Endothelial cell of umbilical vein (primary cell): ENCODE data around the gene HSDL2. TPM values are rescaled to one million over a fixed set of nuclear protein-coding genes. Genes with fewer than 3 reads are reported as not detected.

Source experiments
- BruUV-seq: library from RNA; stranded (reverse); fragments of 400-500 nt; replicated peaks from 2 replicates; lab custom pipeline; 2021; lab: Mats Ljungman, UMichigan
- CTCF ChIA-PET: fragments of 300-600, 350-600 bp; sonication (Branson Sonifier 250); formaldehyde crosslinking; loops from one replicate; lab custom pipeline; 2021; ENCODE audit warnings: antibody characterized with exemption, inconsistent platforms; lab: Charles Lee
- POLR2A ChIA-PET: fragments of 300-600, 350-600 bp; sonication (Branson Sonifier 250); formaldehyde crosslinking; loops from one replicate; lab custom pipeline; 2021; ENCODE audit warnings: antibody characterized with exemption, inconsistent platforms; lab: Charles Lee
- DNase-seq: peaks from one replicate; pipeline ENCODE4 v3.0.0-alpha.2; 2011; ENCODE audit warnings: low read depth, low spot score
- FAIRE-seq: peaks from 2 replicates; lab custom pipeline; 2011; peaks lifted over from hg19 to GRCh38; lab: Jason Lieb, UNC
- H2AFZ ChIP-seq: 2 replicates; pipeline ENCODE4 v1.6.0; 2012; ENCODE audit warnings: low read depth, low read length, control low read depth, inconsistent platforms
- H3K27ac ChIP-seq: 2 replicates; pipeline ENCODE4 v1.5.1; 2011; ENCODE audit warnings: low read depth, mild to moderate bottlenecking, control low read depth, low read length, moderate library complexity; ENCODE audit not compliant: insufficient read depth
- H3K27me3 ChIP-seq, 2 experiments: 2 replicates each; pipeline versions ENCODE4 v1.6.0 to v1.6.1; 2011; ENCODE audit warnings: low read length in 2 of 2, mixed read lengths in 1 of 2; ENCODE audit not compliant: control insufficient read depth in 2 of 2, insufficient read depth in 2 of 2
- H3K36me3 ChIP-seq, 2 experiments: 2 replicates in 1 of 2; 3 replicates in 1 of 2; pipeline ENCODE4 v1.5.1; 2011; ENCODE audit warnings: low read length in 2 of 2, mild to moderate bottlenecking in 1 of 2, moderate library complexity in 1 of 2; ENCODE audit not compliant: control insufficient read depth in 2 of 2, insufficient read depth in 2 of 2; ENCODE audit errors: extremely low read depth in 1 of 2
- H3K4me1 ChIP-seq: 3 replicates; pipeline ENCODE4 v1.5.1; 2011; ENCODE audit warnings: mild to moderate bottlenecking, low read length; ENCODE audit not compliant: control insufficient read depth, insufficient read depth; ENCODE audit errors: extremely low read depth
- H3K4me2 ChIP-seq: 2 replicates; pipeline ENCODE4 v1.6.1; 2011; ENCODE audit warnings: low read length, control low read depth, mixed read lengths; ENCODE audit not compliant: insufficient read depth
- H3K4me3 ChIP-seq, 3 experiments: fragments of 200-600 bp in 1 of 3; sonication (generic), shearing (Covaris generic) in 1 of 3; replicated peaks in 1 of 3; 2 replicates each; pipeline ENCODE4 v1.5.1; 2011 to 2016; ENCODE audit warnings: control low read depth in 3 of 3, low read length in 3 of 3, mild to moderate bottlenecking in 2 of 3, inconsistent platforms in 1 of 3, low read depth in 1 of 3, moderate library complexity in 1 of 3; ENCODE audit not compliant: insufficient read depth in 1 of 3
- H3K79me2 ChIP-seq: 2 replicates; pipeline ENCODE4 v1.6.0; 2012; ENCODE audit warnings: low read length, inconsistent platforms; ENCODE audit not compliant: control insufficient read depth, insufficient read depth
- H3K9ac ChIP-seq: replicated peaks from 2 replicates; pipeline ENCODE3; 2011; ENCODE audit warnings: low read length, control low read depth; ENCODE audit not compliant: insufficient read depth; ENCODE audit errors: extremely low read depth
- H3K9me1 ChIP-seq: replicated peaks from 3 replicates; pipeline ENCODE4 v1.6.0; 2011; ENCODE audit warnings: mild to moderate bottlenecking, low read length; ENCODE audit not compliant: control insufficient read depth, insufficient read depth; ENCODE audit errors: extremely low read depth
- H3K9me3 ChIP-seq: replicated peaks from 2 replicates; pipeline ENCODE4 v1.5.1; 2012; ENCODE audit warnings: low read length, inconsistent platforms; ENCODE audit not compliant: control insufficient read depth, insufficient read depth
- H4K20me1 ChIP-seq: replicated peaks from 2 replicates; pipeline ENCODE3; 2011; ENCODE audit warnings: mild to moderate bottlenecking, low read length; ENCODE audit not compliant: control insufficient read depth, insufficient read depth; ENCODE audit errors: extremely low read depth
- EZH2 ChIP-seq: IDR thresholded peaks from 2 replicates; pipeline ENCODE4 v1.6.1; 2012; ENCODE audit warnings: borderline replicate concordance, low read depth, mild to moderate bottlenecking, moderate library complexity, low read length, inconsistent platforms; ENCODE audit not compliant: severe bottlenecking
- FOS ChIP-seq: IDR thresholded peaks from 2 replicates; pipeline ENCODE4 v1.6.1; 2011; ENCODE audit warnings: mild to moderate bottlenecking, low read length, moderate library complexity, borderline replicate concordance; ENCODE audit not compliant: insufficient read depth
- GATA2 ChIP-seq: IDR thresholded peaks from 2 replicates; pipeline ENCODE4 v1.7.0; 2011; ENCODE audit warnings: low read depth, mild to moderate bottlenecking, moderate library complexity, mixed read lengths, low read length; ENCODE audit not compliant: insufficient read length, insufficient read depth
- JUN ChIP-seq: IDR thresholded peaks from 2 replicates; pipeline ENCODE4 v1.6.1; 2011; ENCODE audit warnings: borderline replicate concordance, low read depth; ENCODE audit not compliant: insufficient read length, insufficient read depth
- dilution Hi-C: fragments of 300-500 bp; cut with MboI; formaldehyde crosslinking; loops from one replicate; pipeline ENCODE4 v1.15.0; 2019; ENCODE audit warnings: low sequenced_read_pairs; ENCODE audit not compliant: extremely low pct_ligation_motif_present
- intact Hi-C: fragments of 100-400 bp; cut with micrococcal nuclease; formaldehyde crosslinking; loops from one replicate; pipeline ENCODE4 v1.10.0; 2022
- polyA plus RNA-seq, 4 experiments: library from polyadenylated mRNA; depleted of rRNA in 3 of 4; stranded (reverse) in 3 of 4; unstranded in 1 of 4; fragments of >200 nt; gene quantifications; 2 replicates each; pipeline versions ENCODE4 v1.2.1 to v1.2.3, GENCODE V29; 2011 to 2012; ENCODE audit warnings: missing spikeins in 1 of 4
- total RNA-seq: library from RNA; stranded (reverse); gene quantifications from 2 replicates; pipeline ENCODE4 v1.2.3, GENCODE V29; 2021

The HSDL2 gene
- total and polyA plus RNA-seq, 2 donors (not counting 3 experiments of a cell fraction or from before 2014, with no cell fraction given) = 5.6 to 22.1 TPM

- intact Hi-C loops = no loop called here
- BruUV-seq = no TSS peak
- CTCF ChIA-PET = no interaction called here
Measured at GRCh38 chr9:112355427-112355897, 24.4 kb upstream of the HSDL2 start.

GRCh38 chr9:112360047-112360804 lies 19.7 kb upstream of the HSDL2 start:
- no peak for FAIRE-seq
- no TSS peak for BruUV-seq
- Histone ChIP-seq H3K4me3 (no peak overlapping the region), H3K9me3 (no peaks in the 10 kb centered on the region), H3K4me1 (peaks cover 4% of the 10 kb centered on the region), H3K4me2 (no peak overlapping the region), H3K9me1 (no peaks in the 10 kb centered on the region), H3K36me3 (no peaks in the 10 kb centered on the region), H3K27ac (no peak overlapping the region), H3K9ac (no peak overlapping the region), H3K27me3 (no peaks in the 10 kb centered on the region), H4K20me1 (no peaks in the 10 kb centered on the region), H2AFZ (no peak overlapping the region), H3K79me2 (no peaks in the 10 kb centered on the region)
- ChIA-PET POLR2A (interaction anchor here (0.8 kb wide), 1 partner anchor 402 kb away, joined by 3 read pairs; no protein-coding TSS in a partner anchor), CTCF (interaction anchor here (0.6 to 5.0 kb wide), 19 partner anchors 9 to 738 kb away, joined by 3 to 81 read pairs (median 5); no protein-coding TSS in a partner anchor)
- peak; percentile 43 for TF ChIP-seq FOS
- no peak for TF ChIP-seq GATA2
- dilution Hi-C loops (no loop called here), intact Hi-C loops (loop anchor here (1.0 to 10.0 kb wide), 2 partner anchors 263 to 765 kb away; partner anchors contain the start of gene PTGR1)
- DNase-seq = peak; percentile 60

More at GRCh38 chr9:112355427-112355897, 24.4 kb upstream of the HSDL2 start:
- no peak overlapping the region for H3K4me2 ChIP-seq
- no peak overlapping the region for H3K4me3 ChIP-seq
- no peaks in the 10 kb centered on the region for H3K79me2 ChIP-seq
- H4K20me1 ChIP-seq = no peaks in the 10 kb centered on the region
- H3K36me3 ChIP-seq = no peaks in the 10 kb centered on the region
- no peaks in the 10 kb centered on the region for H3K9me3 ChIP-seq
- no peak for FAIRE-seq
- H3K4me1 ChIP-seq = peaks cover under 1% of the 10 kb centered on the region
- H3K9me1 ChIP-seq = no peaks in the 10 kb centered on the region
- no peak overlapping the region for H3K9ac ChIP-seq
- dilution Hi-C loops = no loop called here
- POLR2A ChIA-PET = no interaction called here
- no peak overlapping the region for H3K27ac ChIP-seq
- TF ChIP-seq EZH2 = no peak
- no peak for TF ChIP-seq GATA2
- TF ChIP-seq JUN = no peak
- no peaks in the 10 kb centered on the region for H3K27me3 ChIP-seq
- no peak for DNase-seq
- no peak overlapping the region for H2AFZ ChIP-seq
